Stimulated activated CD4-positive, alpha-beta T cell treated with anti-CD3 and anti-CD28 coated beads, Interleukin-1b, Interleukin-23, amount 100 ng/mL, for 4 hours (primary cell): ENCODE measurements around the gene PAX6.

Experiments used
- DNase-seq, 2 donors: peaks; one replicate each; pipeline ENCODE4 v3.0.0-alpha.2; 2020; ENCODE audit warnings: low read depth in 2 of 2

PAX6 gene

GRCh38 chr11:31808721-31809540 lies 2.2 kb downstream of the PAX6 start:
- no peak for DNase-seq

GRCh38 chr11:31807799-31808667 lies 3.1 kb downstream of the PAX6 start:
- DNase-seq: no peak

GRCh38 chr11:31806928-31807798 lies 4.0 kb downstream of the PAX6 start:
- no peak for DNase-seq

- DNase-seq: no peak
These were observed 4.8 kb downstream of the PAX6 start for GRCh38 chr11:31806186-31806927.

GRCh38 chr11:31805629-31806185 lies 5.4 kb downstream of the PAX6 start:
- DNase-seq: no peak

- DNase-seq: no peak
These were observed 6.0 kb downstream of the PAX6 start for GRCh38 chr11:31805037-31805628.

GRCh38 chr11:31804312-31805036 lies 6.6 kb downstream of the PAX6 start:
- no peak for DNase-seq

GRCh38 chr11:31803813-31804311 lies 7.3 kb downstream of the PAX6 start:
- DNase-seq: no peak

- DNase-seq: no peak
These were observed 7.9 kb downstream of the PAX6 start for GRCh38 chr11:31802990-31803812.

- DNase-seq: no peak
These were observed 8.5 kb downstream of the PAX6 start for GRCh38 chr11:31802609-31802989.

- DNase-seq: no peak
These were observed 9.0 kb downstream of the PAX6 start for GRCh38 chr11:31802000-31802551.

- no peak for DNase-seq
These were observed 9.8 kb downstream of the PAX6 start for GRCh38 chr11:31801298-31801702.

GRCh38 chr11:31800398-31801265 lies 10.5 kb downstream of the PAX6 start:
- DNase-seq: no peak

GRCh38 chr11:31799435-31800397 lies 11.4 kb downstream of the PAX6 start:
- no peak for DNase-seq

- DNase-seq: no peak
These were observed 12.3 kb downstream of the PAX6 start for GRCh38 chr11:31798554-31799434.
